ENCODE measurements around the gene MMP28.

DNA sequence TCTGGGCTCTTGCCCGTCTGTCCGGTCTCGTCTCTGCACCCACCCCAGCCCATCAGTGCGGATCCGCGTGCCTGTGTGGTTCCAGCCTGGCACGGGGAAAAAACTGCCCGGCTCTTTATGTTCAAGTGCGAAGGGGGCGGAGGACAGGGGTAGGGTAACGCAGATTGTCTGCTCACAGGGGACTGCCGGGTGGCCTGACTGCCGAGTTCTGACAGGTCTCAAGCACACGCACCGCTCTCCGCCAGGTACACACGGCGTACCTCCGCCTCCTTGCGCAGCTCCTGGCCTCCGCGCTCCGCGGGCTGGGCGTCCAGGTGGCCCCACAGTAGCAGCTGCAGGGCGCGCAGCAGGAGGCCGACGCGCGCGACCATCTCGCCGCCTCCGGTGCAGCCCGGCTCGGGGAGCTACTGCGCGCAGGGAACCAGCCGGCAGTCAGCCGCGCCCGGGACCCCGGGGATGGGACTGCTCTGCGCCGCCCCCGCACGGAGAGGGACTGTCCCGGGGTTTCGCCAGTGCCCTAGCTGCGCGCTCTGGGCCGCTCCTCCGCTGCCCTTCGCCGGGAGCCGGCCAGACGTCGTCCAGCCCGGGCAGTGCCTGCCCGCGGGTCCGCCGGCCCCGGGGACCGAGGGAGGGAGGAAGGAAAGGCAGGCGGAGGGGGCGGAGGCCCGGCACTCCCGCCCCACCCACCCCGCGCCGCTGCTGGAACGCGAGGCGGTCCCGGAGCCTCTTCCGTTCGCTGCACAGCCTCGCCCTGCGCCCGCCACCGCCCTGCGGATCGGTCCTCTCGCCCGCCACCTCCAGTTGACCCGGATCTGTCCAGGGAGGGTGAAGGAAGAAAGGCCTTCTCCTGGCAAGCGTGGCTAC is at the start of gene MMP28:
- TF ChIP-seq, protein P1, sequence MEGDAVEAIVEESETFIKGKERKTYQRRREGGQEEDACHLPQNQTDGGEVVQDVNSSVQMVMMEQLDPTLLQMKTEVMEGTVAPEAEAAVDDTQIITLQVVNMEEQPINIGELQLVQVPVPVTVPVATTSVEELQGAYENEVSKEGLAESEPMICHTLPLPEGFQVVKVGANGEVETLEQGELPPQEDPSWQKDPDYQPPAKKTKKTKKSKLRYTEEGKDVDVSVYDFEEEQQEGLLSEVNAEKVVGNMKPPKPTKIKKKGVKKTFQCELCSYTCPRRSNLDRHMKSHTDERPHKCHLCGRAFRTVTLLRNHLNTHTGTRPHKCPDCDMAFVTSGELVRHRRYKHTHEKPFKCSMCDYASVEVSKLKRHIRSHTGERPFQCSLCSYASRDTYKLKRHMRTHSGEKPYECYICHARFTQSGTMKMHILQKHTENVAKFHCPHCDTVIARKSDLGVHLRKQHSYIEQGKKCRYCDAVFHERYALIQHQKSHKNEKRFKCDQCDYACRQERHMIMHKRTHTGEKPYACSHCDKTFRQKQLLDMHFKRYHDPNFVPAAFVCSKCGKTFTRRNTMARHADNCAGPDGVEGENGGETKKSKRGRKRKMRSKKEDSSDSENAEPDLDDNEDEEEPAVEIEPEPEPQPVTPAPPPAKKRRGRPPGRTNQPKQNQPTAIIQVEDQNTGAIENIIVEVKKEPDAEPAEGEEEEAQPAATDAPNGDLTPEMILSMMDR (IDR thresholded peaks at IDR 0.05): no peak
- TF ChIP-seq POLR2A (IDR thresholded peaks at IDR 0.05) (no peak), POLR2AphosphoS5 (IDR thresholded peaks at IDR 0.05) (no peak)

All from breast epithelium (tissue), 3 donors.